ENCODE data around the gene CCDC85B. TPM values are rescaled to one million over a fixed set of nuclear protein-coding genes. Genes with fewer than 3 reads are reported as not detected.

The CCDC85B gene
- total and polyA plus RNA-seq, 12 donors = 0.16 to 162 (median 58.4) TPM

- 93 to 94% (median 93%) methylated on average over 27 to 33 of the region's 33 CpGs for WGBS, 4 donors
- H3K27ac ChIP-seq = no peak overlapping the region
- peaks cover 0 to 46% of the 10 kb centered on the region in 2 donors for H3K36me3 ChIP-seq (replicated peaks in 1 of 2)
- TF ChIP-seq POLR2A (IDR thresholded peaks at IDR 0.05) = no peak
- TF ChIP-seq CTCF (IDR thresholded peaks at IDR 0.05) = no peak
- H3K4me1 ChIP-seq (replicated peaks in 1 of 2) = peaks cover 5 to 13% of the 10 kb centered on the region in 2 donors
- H3K4me3 ChIP-seq = no peak overlapping the region
- H3K27me3 ChIP-seq = no peaks in the 10 kb centered on the region
- intact Hi-C loops (cut with DNase I) = no loop called here
- H3K9me3 ChIP-seq (replicated peaks in 1 of 3) = no peaks in the 10 kb centered on the region
- DNase-seq = peak in 4 of 7 donors; percentile 22 to 28 (median 25)
These were observed 37.8 kb upstream of the CCDC85B start for GRCh38 chr11:65852508-65853245.

DNA sequence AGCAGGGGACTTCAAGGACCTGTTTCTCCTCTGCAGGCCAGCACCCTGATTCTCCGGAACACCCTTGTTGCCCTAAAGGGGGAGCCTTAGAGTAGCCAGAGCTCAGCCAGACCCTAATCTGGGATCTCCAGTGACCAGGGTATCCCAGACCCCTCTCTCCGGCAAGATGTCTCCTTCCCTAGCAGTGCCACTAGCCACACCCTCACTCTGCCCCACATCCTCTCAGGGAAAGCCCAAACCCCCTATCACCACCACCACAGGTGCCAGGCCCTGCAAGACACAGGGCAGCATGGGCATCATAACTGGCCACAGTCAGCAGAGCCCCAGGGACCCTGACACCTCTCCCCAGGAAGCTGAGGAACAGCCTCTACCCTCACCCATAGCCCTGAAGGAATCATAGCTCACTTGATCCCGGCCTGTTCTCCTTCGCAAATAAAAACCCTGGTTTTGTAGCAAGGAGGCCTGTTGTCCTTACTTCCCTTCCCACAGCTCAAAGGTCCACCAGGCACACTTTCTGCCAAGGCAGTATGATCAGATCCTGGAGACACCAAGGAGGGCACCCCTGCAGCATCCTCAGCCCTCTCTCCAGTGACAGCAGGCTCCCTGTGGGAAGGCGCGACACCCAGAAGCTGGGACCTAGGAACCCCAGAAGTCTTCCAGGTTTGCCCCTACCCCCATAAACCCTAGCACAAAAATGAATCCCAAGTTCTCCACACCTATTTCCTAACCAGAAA, 37.1 kb upstream of the CCDC85B start:
- H3K27ac ChIP-seq = no peak overlapping the region
- intact Hi-C loops (cut with DNase I) = no loop called here
- H3K36me3 ChIP-seq (replicated peaks in 1 of 2) = peaks cover 0 to 46% of the 10 kb centered on the region in 2 donors
- no peaks in the 10 kb centered on the region for H3K27me3 ChIP-seq
- peaks cover 5 to 14% of the 10 kb centered on the region in 2 donors for H3K4me1 ChIP-seq (replicated peaks in 1 of 2)
- no peak for TF ChIP-seq CTCF (IDR thresholded peaks at IDR 0.05)
- no peak for TF ChIP-seq POLR2A (IDR thresholded peaks at IDR 0.05)
- peak in 3 of 7 donors; percentile 16 to 48 (median 20) for DNase-seq
- no peaks in the 10 kb centered on the region for H3K9me3 ChIP-seq (replicated peaks in 1 of 3)
- 80 to 94% (median 90%) methylated on average over 3 to 6 of the region's 6 CpGs for WGBS, 4 donors
- no peak overlapping the region for H3K4me3 ChIP-seq

- Histone ChIP-seq H3K27ac (no peak overlapping the region), H3K36me3 (replicated peaks in 1 of 2) (peaks cover 0 to 46% of the 10 kb centered on the region in 2 donors), H3K9me3 (replicated peaks in 1 of 3) (no peaks in the 10 kb centered on the region), H3K4me3 (no peak overlapping the region), H3K4me1 (replicated peaks in 1 of 2) (peaks cover 13 to 21% of the 10 kb centered on the region in 2 donors), H3K27me3 (no peaks in the 10 kb centered on the region)
- TF ChIP-seq CTCF (IDR thresholded peaks at IDR 0.05) = no peak
- no peak for TF ChIP-seq POLR2A (IDR thresholded peaks at IDR 0.05)
- 92 to 96% (median 95%) methylated on average over 4 of the region's 4 CpGs; no CpG with 5 or more reads in 1 of the 4 donors for WGBS, 4 donors
- peak in 2 of 7 donors; percentile 16 to 46 for DNase-seq
- intact Hi-C loops (cut with DNase I) = no loop called here
These were observed 36.3 kb upstream of the CCDC85B start for GRCh38 chr11:65854161-65854592.

Data from adrenal gland (tissue), 12 donors.